Keratinocyte (primary cell): Measurements from ENCODE around the gene TPPP3. TPM values are rescaled to one million over a fixed set of nuclear protein-coding genes. Genes with fewer than 3 reads are reported as not detected.
A peak's percentile ranks its signal among the peaks of the same experiment; 100 is the strongest.

Experiments
- DNase-seq: peaks from one replicate; pipeline ENCODE4 v3.0.0-alpha.2; 2011; ENCODE audit warnings: low read depth, missing footprints, low spot score
- FAIRE-seq: peaks from 2 replicates; lab custom pipeline; 2011; peaks lifted over from hg19 to GRCh38; lab: Jason Lieb, UNC
- H2AFZ ChIP-seq: 2 replicates; pipeline ENCODE4 v1.6.0; 2012; ENCODE audit warnings: low read length, control low read depth, inconsistent platforms; ENCODE audit not compliant: control insufficient read depth
- H3K27ac ChIP-seq: 2 replicates; pipeline ENCODE4 v1.5.1; 2011; ENCODE audit warnings: low read length; ENCODE audit not compliant: control insufficient read depth, insufficient read depth
- H3K27me3 ChIP-seq: 3 replicates; pipeline ENCODE4 v1.6.0; 2011; ENCODE audit warnings: low read length; ENCODE audit not compliant: control insufficient read depth, insufficient read depth; ENCODE audit errors: extremely low read depth
- H3K36me3 ChIP-seq, 2 experiments: 2 replicates in 1 of 2; 3 replicates in 1 of 2; pipeline ENCODE4 v1.5.1; 2011; ENCODE audit warnings: low read length in 2 of 2, mild to moderate bottlenecking in 1 of 2; ENCODE audit not compliant: control insufficient read depth in 2 of 2, insufficient read depth in 2 of 2; ENCODE audit errors: extremely low read depth in 1 of 2
- H3K4me1 ChIP-seq: 3 replicates; pipeline ENCODE4 v1.5.1; 2011; ENCODE audit warnings: low read length; ENCODE audit not compliant: control insufficient read depth, insufficient read depth; ENCODE audit errors: extremely low read depth
- H3K4me2 ChIP-seq: 3 replicates; pipeline ENCODE4 v1.6.0; 2011; ENCODE audit warnings: low read depth, low read length; ENCODE audit not compliant: control insufficient read depth, insufficient read depth; ENCODE audit errors: extremely low read depth
- H3K4me3 ChIP-seq, 3 experiments: fragments of 200-600 bp in 1 of 3; sonication (generic) in 1 of 3; 2 replicates in 2 of 3; 3 replicates in 1 of 3; pipeline ENCODE4 v1.5.1; 2011 to 2016; ENCODE audit warnings: low read length in 3 of 3, mild to moderate bottlenecking in 3 of 3, control low read depth in 2 of 3, inconsistent platforms in 1 of 3, low read depth in 1 of 3, mixed read lengths in 1 of 3, mixed run types in 1 of 3, moderate library complexity in 1 of 3; ENCODE audit not compliant: control insufficient read depth in 2 of 3, insufficient read depth in 2 of 3; ENCODE audit errors: extremely low read depth in 1 of 3
- H3K79me2 ChIP-seq: 2 replicates; pipeline ENCODE4 v1.6.0; 2012; ENCODE audit warnings: low read length; ENCODE audit not compliant: control insufficient read depth, insufficient read depth
- H3K9ac ChIP-seq: 3 replicates; pipeline ENCODE4 v1.6.0; 2011; ENCODE audit warnings: low read length; ENCODE audit not compliant: control insufficient read depth, insufficient read depth; ENCODE audit errors: extremely low read depth
- H3K9me1 ChIP-seq: 3 replicates; pipeline ENCODE4 v1.6.0; 2011; ENCODE audit warnings: low read length; ENCODE audit not compliant: control insufficient read depth, insufficient read depth; ENCODE audit errors: extremely low read depth
- H3K9me3 ChIP-seq: 2 replicates; pipeline ENCODE4 v1.5.1; 2012; ENCODE audit warnings: low read depth, low read length; ENCODE audit not compliant: control insufficient read depth
- H4K20me1 ChIP-seq: 3 replicates; pipeline ENCODE4 v1.6.0; 2011; ENCODE audit warnings: low read length; ENCODE audit not compliant: control insufficient read depth, insufficient read depth; ENCODE audit errors: extremely low read depth
- CTCF ChIP-seq, 3 experiments: IDR thresholded peaks in 1 of 3; conservative IDR thresholded peaks in 1 of 3; optimal IDR thresholded peaks in 1 of 3; 2 replicates in 2 of 3; 3 replicates in 1 of 3; pipeline versions ENCODE3 to v1.5.1; 2011; ENCODE audit warnings: low read length in 3 of 3, mild to moderate bottlenecking in 3 of 3, moderate library complexity in 2 of 3, control low read depth in 1 of 3, inconsistent platforms in 1 of 3; ENCODE audit not compliant: insufficient read depth in 2 of 3; ENCODE audit errors: extremely low read depth in 1 of 3
- EZH2 ChIP-seq: IDR thresholded peaks from one replicate; pipeline ENCODE4 v1.6.1; 2012; ENCODE audit warnings: inconsistent platforms, mild to moderate bottlenecking, low read length, moderate library complexity
- dilution Hi-C: fragments of 300-500 bp; cut with MboI; formaldehyde crosslinking; loops from one replicate; pipeline ENCODE4 v1.7.0; 2020; ENCODE audit warnings: low sequenced_read_pairs; ENCODE audit not compliant: extremely low pct_ligation_motif_present
- polyA plus RNA-seq, 5 experiments: library from polyadenylated mRNA; depleted of rRNA in 3 of 5; stranded (reverse) in 3 of 5; stranded (forward) in 1 of 5; unstranded in 1 of 5; fragments of >200 nt; gene quantifications; 1 replicate in 1 of 5; 2 replicates in 3 of 5; 3 replicates in 1 of 5; pipeline versions ENCODE4 v1.2.1 to v1.2.3, GENCODE V29; 2011 to 2012; ENCODE audit warnings: missing spikeins in 2 of 5, low read depth in 1 of 5, low replicate concordance in 1 of 5

Gene TPPP3
- polyA plus RNA-seq, 1 donor (not counting 4 experiments of a cell fraction or from before 2014, with no cell fraction given) = 0.96 TPM

DNA sequence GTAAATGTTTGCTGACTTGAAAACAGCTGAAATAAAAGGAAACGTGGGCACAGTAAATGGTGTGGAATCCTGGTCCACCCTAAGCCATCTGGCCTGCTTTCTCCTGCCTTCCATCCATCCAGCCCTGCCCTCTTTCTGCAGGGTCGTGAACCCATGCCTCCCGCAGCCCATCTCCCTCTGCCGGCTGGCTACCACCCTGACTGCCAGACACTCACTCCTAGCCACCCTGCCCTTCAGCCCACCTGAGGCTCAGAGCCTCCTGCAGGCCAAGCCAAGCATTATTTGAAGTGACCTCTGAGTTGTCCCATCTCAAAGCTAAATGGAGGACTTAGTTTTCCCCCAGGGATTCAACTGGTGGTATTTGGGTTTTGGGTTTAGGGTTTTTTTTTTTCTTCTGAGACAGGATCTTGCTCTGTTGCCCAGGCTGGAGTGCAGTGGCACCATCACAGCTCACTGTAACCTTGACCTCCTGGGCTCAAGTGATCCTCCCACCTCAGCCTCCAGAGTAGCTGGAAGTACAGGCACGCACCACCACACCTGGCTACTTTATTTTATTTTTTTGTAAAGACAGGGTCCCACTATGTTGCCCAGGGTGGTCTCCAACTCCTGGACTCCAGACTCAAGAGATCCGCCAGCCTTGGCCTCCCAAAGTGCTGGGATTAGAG, 14.6 kb upstream of the TPPP3 start:
- H3K4me3 ChIP-seq = no peak overlapping the region
- no peaks in the 10 kb centered on the region for H4K20me1 ChIP-seq
- no peaks in the 10 kb centered on the region for H3K36me3 ChIP-seq
- DNase-seq (no peak), FAIRE-seq (peak; percentile 23)
- peak overlapping the region; percentile 99 for H3K27ac ChIP-seq
- H3K79me2 ChIP-seq = peaks cover 2% of the 10 kb centered on the region
- dilution Hi-C loops = no loop called here
- H3K9ac ChIP-seq = no peak overlapping the region
- no peak overlapping the region for H2AFZ ChIP-seq
- peaks cover 53% of the 10 kb centered on the region for H3K4me1 ChIP-seq
- peak in 2 of 3 experiments; percentile 4 to 6 for TF ChIP-seq CTCF (optimal IDR thresholded peaks at IDR 0.05 in 1 of 3, IDR thresholded peaks at IDR 0.05 in 1 of 3, conservative IDR thresholded peaks at IDR 0.05 in 1 of 3; ENCODE audit: extremely low read depth in 1 of 3, insufficient read depth in 2 of 3, low read length in 3 of 3)
- no peak for TF ChIP-seq EZH2
- no peaks in the 10 kb centered on the region for H3K9me3 ChIP-seq
- H3K9me1 ChIP-seq = no peaks in the 10 kb centered on the region
- H3K4me2 ChIP-seq = no peak overlapping the region
- H3K27me3 ChIP-seq = no peaks in the 10 kb centered on the region

DNA sequence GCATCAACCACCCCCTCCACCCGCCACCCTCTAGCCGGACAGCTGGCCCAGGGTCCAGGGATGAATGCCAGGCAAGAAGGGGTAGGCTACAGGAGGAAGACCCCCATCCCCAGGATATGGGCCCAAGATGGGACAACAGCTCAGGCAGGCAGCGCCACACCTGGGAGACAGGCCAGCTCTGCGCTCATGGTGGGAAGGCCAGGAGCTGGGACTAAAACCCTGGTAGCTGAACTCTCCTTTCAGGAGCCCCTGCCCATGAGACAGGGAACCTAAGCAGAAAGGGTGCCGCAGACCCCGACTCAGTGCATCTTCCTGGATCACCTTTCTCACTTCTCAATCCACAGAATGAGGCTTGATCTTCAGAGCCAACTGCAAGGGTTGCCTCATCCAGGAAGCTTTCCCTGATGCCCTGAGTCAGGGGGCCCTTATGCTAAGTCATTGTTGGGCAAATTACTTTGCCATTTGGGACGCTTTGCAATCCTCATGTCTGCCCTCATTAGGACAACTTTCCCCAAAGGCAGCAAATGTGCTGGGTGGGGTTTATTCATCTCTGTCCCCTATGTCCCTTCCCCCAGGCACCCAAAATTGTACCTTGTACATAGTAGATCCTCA, 14.0 kb upstream of the TPPP3 start:
- H3K4me3 ChIP-seq = no peak overlapping the region
- DNase-seq (no peak), FAIRE-seq (peak; percentile 73)
- H3K27ac ChIP-seq = peak overlapping the region; percentile 99
- no peaks in the 10 kb centered on the region for H3K36me3 ChIP-seq
- dilution Hi-C loops = no loop called here
- TF ChIP-seq EZH2 (no peak), CTCF (optimal IDR thresholded peaks at IDR 0.05 in 1 of 3, IDR thresholded peaks at IDR 0.05 in 1 of 3, conservative IDR thresholded peaks at IDR 0.05 in 1 of 3; ENCODE audit: extremely low read depth in 1 of 3, insufficient read depth in 2 of 3, low read length in 3 of 3) (no peak)
- no peaks in the 10 kb centered on the region for H4K20me1 ChIP-seq
- peak overlapping the region; percentile 56 for H3K4me2 ChIP-seq
- peaks cover 53% of the 10 kb centered on the region for H3K4me1 ChIP-seq
- peaks cover 2% of the 10 kb centered on the region for H3K79me2 ChIP-seq
- H3K27me3 ChIP-seq = no peaks in the 10 kb centered on the region
- no peaks in the 10 kb centered on the region for H3K9me3 ChIP-seq
- H2AFZ ChIP-seq = no peak overlapping the region
- peak overlapping the region; percentile 82 for H3K9ac ChIP-seq
- H3K9me1 ChIP-seq = no peaks in the 10 kb centered on the region
